Renal cortical epithelial cell (primary cell): ENCODE data around the gene NPIPB8. TPM values are rescaled to one million over a fixed set of nuclear protein-coding genes. Genes with fewer than 3 reads are reported as not detected.
"Not testable (repeated sequence)": the region's sequence is repeated elsewhere in the genome, so short reads cannot be mapped to it uniquely, and the experiment has no call there.

Experiments
- DNase-seq: peaks from one replicate; pipeline ENCODE4 v3.0.0-alpha.2; 2011; ENCODE audit warnings: low read depth
- total RNA-seq: library from RNA; depleted of rRNA; stranded (reverse); fragments of >200 nt; gene quantifications from 2 replicates; pipeline ENCODE4 v1.2.3, GENCODE V29; 2014

The NPIPB8 gene
- total RNA-seq: 0.05 TPM in 1 of 2 replicates, not detected in the other

GRCh38 chr16:28637765-28638164 is at the start of gene NPIPB8:
NPIPB8 (plus strand) TSS chr16:28638065; CDS start chr16:28638361, 296 bp downstream.
- DNase-seq: not testable (repeated sequence)

GRCh38 chr16:28589069-28589468 is 48.8 kb upstream of the NPIPB8 start:
- no peak for DNase-seq

- DNase-seq: no peak
These were observed 47.9 kb upstream of the NPIPB8 start for GRCh38 chr16:28589930-28590329.

GRCh38 chr16:28590384-28591340 is 47.2 kb upstream of the NPIPB8 start:
- no peak for DNase-seq

- no peak for DNase-seq
These were observed 46.5 kb upstream of the NPIPB8 start for GRCh38 chr16:28591355-28591754.

GRCh38 chr16:28592511-28592910 is 45.4 kb upstream of the NPIPB8 start:
- no peak for DNase-seq

GRCh38 chr16:28592979-28593553 is 44.8 kb upstream of the NPIPB8 start:
- DNase-seq: no peak

GRCh38 chr16:28595451-28595850 is 42.4 kb upstream of the NPIPB8 start:
- DNase-seq: not testable (repeated sequence)

GRCh38 chr16:28596115-28596630 is 41.7 kb upstream of the NPIPB8 start:
- no peak for DNase-seq

- peak; percentile 81 for DNase-seq
These were observed 40.8 kb upstream of the NPIPB8 start, which contains the start of gene SULT1A2 for GRCh38 chr16:28596840-28597691. SULT1A2 (minus strand) TSS chr16:28597050; CDS start chr16:28595930, 1,120 bp downstream.

- no peak for DNase-seq
These were observed 40.1 kb upstream of the NPIPB8 start for GRCh38 chr16:28597692-28598261.

GRCh38 chr16:28599377-28600285 is 38.2 kb upstream of the NPIPB8 start:
- not testable (repeated sequence) for DNase-seq

- DNase-seq: not testable (repeated sequence)
These were observed 36.9 kb upstream of the NPIPB8 start for GRCh38 chr16:28600965-28601364.

- DNase-seq: not testable (repeated sequence)
These were observed 36.3 kb upstream of the NPIPB8 start for GRCh38 chr16:28601589-28601988.

GRCh38 chr16:28602062-28602461 is 35.8 kb upstream of the NPIPB8 start:
- DNase-seq: not testable (repeated sequence)

- DNase-seq: no peak
These were observed 35.3 kb upstream of the NPIPB8 start for GRCh38 chr16:28602529-28602928.

- no peak for DNase-seq
These were observed 34.3 kb upstream of the NPIPB8 start for GRCh38 chr16:28603381-28604185.

- DNase-seq: no peak
These were observed 33.7 kb upstream of the NPIPB8 start for GRCh38 chr16:28604186-28604565.
